ENCODE data around the gene TNNT1.
A peak's percentile ranks its signal among the peaks of the same experiment; 100 is the strongest.
"Not testable (repeated sequence)": the region's sequence is repeated elsewhere in the genome, so short reads cannot be mapped to it uniquely, and the experiment has no call there.

TNNT1 gene

GRCh38 chr19:55136399-55137102, 12.5 kb downstream of the TNNT1 start:
- no peak for DNase-seq

- no peak for DNase-seq
Measured at GRCh38 chr19:55134736-55135135, 14.3 kb downstream of the TNNT1 start.

GRCh38 chr19:55133639-55134444, 15.2 kb downstream of the TNNT1 start:
- DNase-seq: no peak

GRCh38 chr19:55132453-55133129, 16.4 kb downstream of the TNNT1 start:
- DNase-seq: no peak

GRCh38 chr19:55131421-55131820, 17.6 kb downstream of the TNNT1 start:
- DNase-seq: no peak

- no peak for DNase-seq
Measured at GRCh38 chr19:55119053-55119452, 30.0 kb downstream of the TNNT1 start.

GRCh38 chr19:55118401-55118991, 30.5 kb downstream of the TNNT1 start:
- DNase-seq: no peak

GRCh38 chr19:55117663-55118391, 31.2 kb downstream of the TNNT1 start:
- DNase-seq: peak; percentile 98

- DNase-seq: no peak
Measured at GRCh38 chr19:55116859-55117662, 31.9 kb downstream of the TNNT1 start, which contains the start of gene PPP1R12C. Gene PPP1R12C (minus strand): TSS chr19:55117637. CDS start chr19:55117543, 94 bp downstream.

- DNase-seq: peak; percentile 54
Measured at GRCh38 chr19:55116232-55116858, 32.7 kb downstream of the TNNT1 start.

- no peak for DNase-seq
Measured at GRCh38 chr19:55115446-55116065, 33.5 kb downstream of the TNNT1 start.

GRCh38 chr19:55114566-55115145, 34.4 kb downstream of the TNNT1 start:
- DNase-seq: no peak

GRCh38 chr19:55113570-55114039, 35.4 kb downstream of the TNNT1 start:
- no peak for DNase-seq

- no peak for DNase-seq
Measured at GRCh38 chr19:55112777-55113569, 36.0 kb downstream of the TNNT1 start.

- DNase-seq: no peak
Measured at GRCh38 chr19:55112246-55112776, 36.7 kb downstream of the TNNT1 start.

- no peak for DNase-seq
Measured at GRCh38 chr19:55111238-55111831, 37.7 kb downstream of the TNNT1 start.

GRCh38 chr19:55109527-55110291, 39.3 kb downstream of the TNNT1 start:
- DNase-seq: no peak

- not testable (repeated sequence) for DNase-seq
Measured at GRCh38 chr19:55107252-55107651, 41.8 kb downstream of the TNNT1 start.

All from activated naive CD4-positive, alpha-beta T cell treated with Interleukin-2 at 50 U/mL for 16 hours (primary cell).